Endometrial microvascular endothelial cells (primary cell): Measurements from ENCODE around the gene NMRK1. TPM values are rescaled to one million over a fixed set of nuclear protein-coding genes. Genes with fewer than 3 reads are reported as not detected.

Source experiments
- in situ Hi-C: cut with HindIII; loops from 2 replicates; pipeline ENCODE4 v1.10.0; 2017; ENCODE audit warnings: low sequenced_read_pairs, low pct_unique_long_range_greater_than_20kb; ENCODE audit errors: inconsistent ontology term
- total RNA-seq: library from RNA; depleted of rRNA; stranded (reverse); fragments of >200 nt; gene quantifications from one replicate; pipeline ENCODE4 v1.2.3, GENCODE V29; 2015; ENCODE audit errors: inconsistent ontology term

NMRK1 gene
- total RNA-seq, 1 donor from 2014 or later = 17.4 TPM

DNA sequence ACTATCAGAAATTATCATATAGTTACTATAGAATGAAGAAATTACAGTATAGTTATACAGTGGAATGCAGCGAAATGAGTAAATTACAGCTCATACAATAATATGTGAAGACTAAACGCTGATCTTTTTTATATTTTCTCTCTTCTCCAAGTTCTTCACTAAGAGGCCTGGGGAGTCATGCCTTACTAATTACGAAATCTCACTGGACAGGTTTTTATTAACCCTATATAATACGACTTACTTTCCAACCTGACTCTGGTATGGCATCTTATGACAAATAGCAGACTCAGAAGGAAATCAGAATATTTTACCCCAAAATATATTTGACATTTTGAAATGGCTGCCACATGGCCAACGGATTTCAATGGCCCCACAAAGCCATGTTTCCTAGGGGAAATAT lies 68.9 kb downstream of the NMRK1 start:
- in situ Hi-C loops = no loop called here

DNA sequence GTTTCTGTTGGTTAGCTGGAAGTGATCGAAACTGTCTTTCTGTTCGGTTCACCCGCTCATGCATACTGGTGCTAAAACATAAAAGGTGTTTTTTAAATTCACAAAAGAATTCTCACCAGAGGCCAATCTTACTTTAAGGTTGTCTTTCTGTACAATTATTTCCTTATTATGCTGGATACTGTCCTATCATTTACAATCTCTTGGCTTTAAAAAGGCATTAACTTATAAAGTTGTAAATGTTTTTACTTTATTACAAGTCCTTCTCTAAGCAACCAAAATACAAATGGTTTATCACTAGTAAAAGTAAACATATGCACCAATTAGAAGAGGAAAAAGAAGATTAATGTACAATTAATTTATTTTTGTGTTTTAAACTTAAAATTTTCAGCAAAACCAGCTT lies 70.6 kb downstream of the NMRK1 start:
- in situ Hi-C loops = no loop called here

DNA sequence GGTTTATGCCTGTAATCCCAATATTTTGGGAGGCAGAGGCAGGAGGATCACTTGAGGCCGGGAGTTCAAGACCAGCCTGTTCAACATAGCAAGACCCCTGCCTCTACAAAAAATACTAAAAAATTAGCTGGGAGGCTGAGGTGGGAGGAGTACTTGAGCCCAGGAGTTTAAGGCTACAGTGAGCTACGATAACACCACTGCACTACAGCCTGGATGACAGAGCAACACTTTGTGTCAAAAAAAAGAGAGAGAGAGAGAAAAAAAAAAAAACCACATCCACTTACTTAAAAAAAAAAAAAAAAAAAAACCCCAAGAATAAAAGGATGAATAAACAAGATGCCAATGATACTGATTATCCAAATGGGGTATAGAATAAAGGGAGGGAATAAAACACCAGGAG lies 74.2 kb downstream of the NMRK1 start:
- in situ Hi-C loops = no loop called here

Other genes starting within 250 kb of the NMRK1 start
- 0.09 TPM for gene TRPM6, start 200.2 kb downstream of the NMRK1 start, total RNA-seq
- 8.5 TPM for gene C9orf40, start 135.2 kb downstream of the NMRK1 start, total RNA-seq
- gene CARNMT1, start 59.9 kb downstream of the NMRK1 start, total RNA-seq = 18.5 TPM
- 83.8 TPM for gene OSTF1, start 359 bp upstream of the NMRK1 start, total RNA-seq